Calu3 (cell line): ENCODE results near the gene GDF7. TPM values are rescaled to one million over a fixed set of nuclear protein-coding genes. Genes with fewer than 3 reads are reported as not detected.

ENCODE experiments used
- BruUV-seq: library from RNA; stranded (reverse); fragments of 400-500 nt; replicated peaks from 2 replicates; lab custom pipeline; 2021; lab: Mats Ljungman, UMichigan
- CTCF ChIA-PET: fragments of 300-600 bp; sonication (Branson Sonifier 250); formaldehyde crosslinking; loops from one replicate; lab custom pipeline; 2022; ENCODE audit warnings: antibody characterized with exemption; lab: Charles Lee
- DNase-seq: peaks from one replicate; pipeline ENCODE4 v3.0.0; 2022
- H3K27ac Mint-ChIP-seq: one replicate; pipeline ENCODE4 v1.8.0; 2022; ENCODE audit warnings: mixed read lengths; ENCODE audit not compliant: unreplicated experiment
- H3K27me3 Mint-ChIP-seq: one replicate; pipeline ENCODE4 v1.8.0; 2022; ENCODE audit warnings: mixed read lengths; ENCODE audit not compliant: unreplicated experiment
- H3K36me3 Mint-ChIP-seq: one replicate; pipeline ENCODE4 v1.8.0; 2022; ENCODE audit warnings: mild to moderate bottlenecking, moderate library complexity, mixed read lengths; ENCODE audit not compliant: insufficient read depth, unreplicated experiment
- H3K4me1 Mint-ChIP-seq: one replicate; pipeline ENCODE4 v1.8.0; 2022; ENCODE audit warnings: mild to moderate bottlenecking, low read depth, mixed read lengths; ENCODE audit not compliant: unreplicated experiment
- H3K4me3 Mint-ChIP-seq: one replicate; pipeline ENCODE4 v1.8.0; 2022; ENCODE audit warnings: mild to moderate bottlenecking, low read depth, moderate library complexity, mixed read lengths; ENCODE audit not compliant: unreplicated experiment
- H3K9me3 Mint-ChIP-seq: one replicate; pipeline ENCODE4 v1.8.0; 2022; ENCODE audit warnings: low read depth, mixed read lengths; ENCODE audit not compliant: unreplicated experiment
- CTCF ChIP-seq: fragments of 200-600 bp; IDR thresholded peaks from one replicate; pipeline ENCODE4 v1.8.0; 2022; ENCODE audit warnings: antibody characterized with exemption; ENCODE audit not compliant: unreplicated experiment
- intact Hi-C: fragments of 100-400 bp; cut with micrococcal nuclease; formaldehyde crosslinking; loops from one replicate; pipeline ENCODE4 v1.10.0; 2022; ENCODE audit not compliant: unreplicated experiment
- total RNA-seq: library from RNA; stranded (reverse); gene quantifications from 2 replicates; pipeline ENCODE4 v1.2.3, GENCODE V29; 2022

The GDF7 gene
- total RNA-seq, 1 experiment from 2014 or later: not detected

GRCh38 chr2:20624156-20624883, 42.6 kb upstream of the GDF7 start:
- H3K36me3 Mint-ChIP-seq: no peaks in the 10 kb centered on the region
- peaks cover 8% of the 10 kb centered on the region for H3K4me1 Mint-ChIP-seq
- no peak overlapping the region for H3K27ac Mint-ChIP-seq
- CTCF ChIA-PET: interaction anchor here (1.2 kb wide), 1 partner anchor 10 kb away, joined by 3 read pairs; no protein-coding TSS in a partner anchor
- intact Hi-C loops: no loop called here
- DNase-seq: no peak
- no peak for TF ChIP-seq CTCF
- H3K27me3 Mint-ChIP-seq: no peaks in the 10 kb centered on the region
- H3K9me3 Mint-ChIP-seq: no peaks in the 10 kb centered on the region
- no TSS peak for BruUV-seq
- no peak overlapping the region for H3K4me3 Mint-ChIP-seq

- DNase-seq: no peak
- H3K27ac Mint-ChIP-seq: no peak overlapping the region
- intact Hi-C loops: no loop called here
- no peaks in the 10 kb centered on the region for H3K9me3 Mint-ChIP-seq
- H3K36me3 Mint-ChIP-seq: no peaks in the 10 kb centered on the region
- CTCF ChIA-PET: interaction anchor here (0.6 to 1.2 kb wide), 2 partner anchors 11 to 181 kb away, joined by 3 to 4 read pairs; no protein-coding TSS in a partner anchor
- TF ChIP-seq CTCF: no peak
- peaks cover 8% of the 10 kb centered on the region for H3K4me1 Mint-ChIP-seq
- no TSS peak for BruUV-seq
- no peaks in the 10 kb centered on the region for H3K27me3 Mint-ChIP-seq
- H3K4me3 Mint-ChIP-seq: no peak overlapping the region
These were observed 42.0 kb upstream of the GDF7 start for GRCh38 chr2:20624884-20625485.

GRCh38 chr2:20625491-20626391, 41.2 kb upstream of the GDF7 start:
- no peak overlapping the region for H3K4me3 Mint-ChIP-seq
- no peak overlapping the region for H3K27ac Mint-ChIP-seq
- no peak for TF ChIP-seq CTCF
- BruUV-seq: no TSS peak
- no peaks in the 10 kb centered on the region for H3K27me3 Mint-ChIP-seq
- H3K4me1 Mint-ChIP-seq: peaks cover 3% of the 10 kb centered on the region
- DNase-seq: no peak
- H3K9me3 Mint-ChIP-seq: no peaks in the 10 kb centered on the region
- CTCF ChIA-PET: interaction anchor here (0.6 to 1.1 kb wide), 2 partner anchors 8 to 181 kb away, joined by 3 to 4 read pairs; no protein-coding TSS in a partner anchor
- H3K36me3 Mint-ChIP-seq: no peaks in the 10 kb centered on the region
- intact Hi-C loops: no loop called here

- Mint-ChIP-seq H3K9me3 (no peaks in the 10 kb centered on the region), H3K4me1 (no peaks in the 10 kb centered on the region), H3K27ac (no peak overlapping the region), H3K27me3 (no peaks in the 10 kb centered on the region), H3K4me3 (no peak overlapping the region), H3K36me3 (no peaks in the 10 kb centered on the region)
- no peak for DNase-seq
- CTCF ChIA-PET: interaction anchor here (1.1 kb wide), 1 partner anchor 8 kb away, joined by 3 read pairs; no protein-coding TSS in a partner anchor
- intact Hi-C loops: no loop called here
- BruUV-seq: no TSS peak
- no peak for TF ChIP-seq CTCF
These were observed 40.6 kb upstream of the GDF7 start for GRCh38 chr2:20626392-20626697.
